NB4 (cell line): ENCODE data around the gene TPST2.

Experiments used
- CTCF ChIP-seq: IDR thresholded peaks from one replicate; pipeline ENCODE4 v1.5.1; 2012; ENCODE audit warnings: low read depth, low read length
- MAX ChIP-seq: IDR thresholded peaks from 2 replicates; pipeline ENCODE4 v1.6.1; 2011; ENCODE audit warnings: low read depth, low read length
- MYC ChIP-seq: IDR thresholded peaks from 2 replicates; pipeline ENCODE4 v1.6.1; 2011; ENCODE audit warnings: low read depth, low read length
- POLR2A ChIP-seq: IDR thresholded peaks from 2 replicates; pipeline ENCODE4 v1.6.1; 2011; ENCODE audit warnings: mild to moderate bottlenecking; ENCODE audit not compliant: insufficient read length; ENCODE audit errors: extremely low read depth

GRCh38 chr22:26481694-26482093, 108.2 kb downstream of the TPST2 start:
- TF ChIP-seq CTCF (no peak), POLR2A (no peak), MYC (no peak), MAX (no peak)
